ENCODE measurements around the gene ICAM4. TPM values are rescaled to one million over a fixed set of nuclear protein-coding genes. Genes with fewer than 3 reads are reported as not detected.
"Not testable (repeated sequence)": the region's sequence is repeated elsewhere in the genome, so short reads cannot be mapped to it uniquely, and the experiment has no call there.

Gene ICAM4
- total RNA-seq, 1 experiment from 2014 or later = 0.52 TPM

GRCh38 chr19:10279737-10280442 is 6.9 kb upstream of the ICAM4 start:
- DNase-seq = peak in 1 of 2 experiments; percentile 67
- TF ChIP-seq EZH2 (IDR thresholded peaks at IDR 0.05; ENCODE audit: low read depth) = no peak
- no peak for TF ChIP-seq CTCF (conservative IDR thresholded peaks at IDR 0.05)
- H3F3A ChIP-seq (ENCODE audit: insufficient read depth, low read depth) = peaks cover 37% of the 10 kb centered on the region
- POLR2A ChIA-PET (ENCODE audit: unreplicated experiment) = interaction anchor here (0.6 to 1.2 kb wide), 5 partner anchors 8 to 55 kb away, joined by 3 to 7 read pairs (median 4); partner anchors contain the start of genes ICAM1 and ICAM5
- H3K27ac ChIP-seq = no peak overlapping the region
- H3K27me3 ChIP-seq (ENCODE audit: insufficient read depth, low read depth) = no peaks in the 10 kb centered on the region
- BruUV-seq (replicated peaks) = no TSS peak
- no peaks in the 10 kb centered on the region for H3K9me2 ChIP-seq (ENCODE audit: insufficient read depth)
- no peaks in the 10 kb centered on the region; the same call in 1 of the 2 replicates for H3K36me3 ChIP-seq (ENCODE audit: low read depth)
- H3K9me3 ChIP-seq (ENCODE audit: insufficient read depth, low read depth) = no peaks in the 10 kb centered on the region
- no peaks in the 10 kb centered on the region for H3K79me2 ChIP-seq (ENCODE audit: low read depth)
- intact Hi-C loops (cut with micrococcal nuclease; ENCODE audit: unreplicated experiment) = no loop called here
- peaks cover 37% of the 10 kb centered on the region for H3K4me1 ChIP-seq (replicated peaks; ENCODE audit: insufficient read depth)
- H2AFZ ChIP-seq = no peak overlapping the region
- H3K4me2 ChIP-seq = peak overlapping the region; percentile 12
- H3K4me3 ChIP-seq = no peak overlapping the region
- CTCF ChIA-PET = no interaction called here
- H4K20me1 ChIP-seq (ENCODE audit: insufficient read depth) = no peaks in the 10 kb centered on the region

- intact Hi-C loops (cut with micrococcal nuclease; ENCODE audit: unreplicated experiment); H4K20me1 ChIP-seq (ENCODE audit: insufficient read depth); H3K79me2 ChIP-seq (ENCODE audit: low read depth); BruUV-seq (replicated peaks); CTCF ChIA-PET; H3K27me3 ChIP-seq (ENCODE audit: insufficient read depth, low read depth); H2AFZ ChIP-seq; H3K9me2 ChIP-seq (ENCODE audit: insufficient read depth); H3K36me3 ChIP-seq (ENCODE audit: low read depth); H3K9me3 ChIP-seq (ENCODE audit: insufficient read depth, low read depth); H3K4me3 ChIP-seq; DNase-seq: not testable (repeated sequence)
- peaks cover 42% of the 10 kb centered on the region for H3F3A ChIP-seq (ENCODE audit: insufficient read depth, low read depth)
- H3K4me2 ChIP-seq = 0 out of 2 replicates have a peak overlapping the region, but pooled peaks have one; percentile 21
- peak overlapping the region; percentile 60; the same call in 1 of the 2 replicates for H3K27ac ChIP-seq
- POLR2A ChIA-PET (ENCODE audit: unreplicated experiment) = interaction anchor here (0.6 kb wide), 1 partner anchor 52 kb away, joined by 26 read pairs; no protein-coding TSS in a partner anchor
- peaks cover 37% of the 10 kb centered on the region for H3K4me1 ChIP-seq (replicated peaks; ENCODE audit: insufficient read depth)
These were observed 4.7 kb upstream of the ICAM4 start for GRCh38 chr19:10282043-10282442.

GRCh38 chr19:10283301-10284064 is 3.3 kb upstream of the ICAM4 start:
- Histone ChIP-seq H3K79me2 (ENCODE audit: low read depth) (no peaks in the 10 kb centered on the region), H3K27me3 (ENCODE audit: insufficient read depth, low read depth) (no peaks in the 10 kb centered on the region), H3K4me2 (peak overlapping the region; percentile 54), H4K20me1 (ENCODE audit: insufficient read depth) (no peaks in the 10 kb centered on the region), H3K4me1 (replicated peaks; ENCODE audit: insufficient read depth) (peaks cover 37% of the 10 kb centered on the region), H3K36me3 (ENCODE audit: low read depth) (peaks cover 9% of the 10 kb centered on the region; the same call in 1 of the 2 replicates), H2AFZ (no peak overlapping the region), H3K4me3 (peak overlapping the region; percentile 2; the same call in 1 of the 2 replicates), H3K27ac (peak overlapping the region; percentile 60), H3K9me3 (ENCODE audit: insufficient read depth, low read depth) (no peaks in the 10 kb centered on the region), H3F3A (ENCODE audit: insufficient read depth, low read depth) (peaks cover 42% of the 10 kb centered on the region), H3K9me2 (ENCODE audit: insufficient read depth) (no peaks in the 10 kb centered on the region)
- no peak for TF ChIP-seq CTCF (conservative IDR thresholded peaks at IDR 0.05)
- TF ChIP-seq EZH2 (IDR thresholded peaks at IDR 0.05; ENCODE audit: low read depth) = no peak
- intact Hi-C loops (cut with micrococcal nuclease; ENCODE audit: unreplicated experiment) = no loop called here
- BruUV-seq (replicated peaks) = TSS peak; percentile 58
- peak; percentile 71 to 87 for DNase-seq
- ChIA-PET CTCF (interaction anchor here (0.6 kb wide), 1 partner anchor 31 kb away, joined by 3 read pairs; no protein-coding TSS in a partner anchor), POLR2A (ENCODE audit: unreplicated experiment) (interaction anchor here (0.6 to 1.0 kb wide), 3 partner anchors 13 to 210 kb away, joined by 3 to 5 read pairs (median 3); partner anchors contain the start of genes ICAM1 and RAVER1)
